IMR-90 (cell line): ENCODE measurements around the gene BCL2L15.

ENCODE experiments used
- POLR2A ChIP-seq: IDR thresholded peaks from 2 replicates; pipeline ENCODE4 v1.6.1; 2012; ENCODE audit warnings: mild to moderate bottlenecking, low read depth, low read length
- RAD21 ChIP-seq: IDR thresholded peaks from 2 replicates; pipeline ENCODE4 v1.6.1; 2012; ENCODE audit warnings: low read length, improper control_type of control experiment
- TF ChIP-seq, protein P1 (sequence below): conservative IDR thresholded peaks from 2 replicates; pipeline ENCODE4 v1.5.1; 2012; ENCODE audit warnings: mild to moderate bottlenecking, low read depth, low read length, improper control_type of control experiment

DNA sequence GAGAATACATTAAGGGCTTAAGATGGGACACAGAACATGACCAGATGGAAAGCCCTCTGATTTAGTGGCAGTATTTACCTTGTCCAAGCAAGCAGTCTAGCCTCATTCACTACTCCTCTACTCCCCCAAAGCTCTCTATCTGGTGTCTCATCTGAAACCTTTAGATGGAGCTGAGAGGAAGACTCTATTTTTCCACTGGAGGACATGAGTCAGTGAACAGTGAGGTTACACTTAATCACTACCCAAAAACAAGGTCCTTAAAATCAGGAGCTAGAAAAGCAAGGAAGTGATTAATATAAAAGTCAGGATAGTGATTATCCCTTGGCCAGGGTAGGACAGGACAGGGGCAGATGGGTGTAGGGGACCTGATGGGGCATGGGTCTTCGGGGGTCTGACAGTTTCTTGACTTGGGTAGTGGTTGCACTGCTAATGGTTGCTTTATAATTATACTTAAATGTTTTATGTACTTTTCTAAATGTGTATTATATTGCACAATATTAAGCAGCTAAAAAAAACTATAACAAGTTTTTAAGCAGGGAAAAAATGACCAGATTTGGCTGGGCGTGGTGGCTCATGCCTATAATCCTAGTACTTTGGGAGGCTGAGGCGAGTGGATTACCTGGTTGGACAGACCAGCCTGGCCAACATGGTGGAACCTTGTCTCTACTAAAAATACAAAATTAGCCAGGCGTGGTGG lies 18.8 kb downstream of the BCL2L15 start:
- TF ChIP-seq, protein P1, sequence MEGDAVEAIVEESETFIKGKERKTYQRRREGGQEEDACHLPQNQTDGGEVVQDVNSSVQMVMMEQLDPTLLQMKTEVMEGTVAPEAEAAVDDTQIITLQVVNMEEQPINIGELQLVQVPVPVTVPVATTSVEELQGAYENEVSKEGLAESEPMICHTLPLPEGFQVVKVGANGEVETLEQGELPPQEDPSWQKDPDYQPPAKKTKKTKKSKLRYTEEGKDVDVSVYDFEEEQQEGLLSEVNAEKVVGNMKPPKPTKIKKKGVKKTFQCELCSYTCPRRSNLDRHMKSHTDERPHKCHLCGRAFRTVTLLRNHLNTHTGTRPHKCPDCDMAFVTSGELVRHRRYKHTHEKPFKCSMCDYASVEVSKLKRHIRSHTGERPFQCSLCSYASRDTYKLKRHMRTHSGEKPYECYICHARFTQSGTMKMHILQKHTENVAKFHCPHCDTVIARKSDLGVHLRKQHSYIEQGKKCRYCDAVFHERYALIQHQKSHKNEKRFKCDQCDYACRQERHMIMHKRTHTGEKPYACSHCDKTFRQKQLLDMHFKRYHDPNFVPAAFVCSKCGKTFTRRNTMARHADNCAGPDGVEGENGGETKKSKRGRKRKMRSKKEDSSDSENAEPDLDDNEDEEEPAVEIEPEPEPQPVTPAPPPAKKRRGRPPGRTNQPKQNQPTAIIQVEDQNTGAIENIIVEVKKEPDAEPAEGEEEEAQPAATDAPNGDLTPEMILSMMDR, result no peak
- TF ChIP-seq POLR2A (no peak), RAD21 (no peak)
